T-helper 9 cell (primary cell): ENCODE results near the gene WSCD2.

Experiments used
- DNase-seq: peaks from one replicate; pipeline ENCODE4 v3.0.0-alpha.2; 2020

WSCD2 gene

GRCh38 chr12:108109504-108109903 is 19.6 kb upstream of the WSCD2 start:
- no peak for DNase-seq

- DNase-seq, result no peak
Measured at GRCh38 chr12:108109954-108110353, 19.1 kb upstream of the WSCD2 start.

DNA sequence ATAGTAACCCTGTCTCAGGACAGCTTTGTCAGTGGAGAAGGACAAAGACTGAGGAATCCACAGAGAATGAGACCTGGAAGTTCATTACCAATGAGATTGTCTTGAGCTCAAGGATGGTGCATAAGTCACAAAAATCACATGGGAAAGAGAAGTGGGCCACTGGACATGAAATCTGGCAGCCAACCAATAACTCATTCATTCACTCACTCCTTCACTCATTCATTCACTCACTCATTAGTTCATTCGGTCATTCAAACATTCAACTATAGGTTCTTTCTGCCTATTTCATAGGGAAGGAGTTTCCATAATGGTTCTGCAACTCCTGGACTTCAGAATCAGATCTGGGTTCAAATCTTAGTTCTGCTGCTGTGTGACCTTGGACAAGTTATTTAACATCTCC is 18.2 kb upstream of the WSCD2 start:
- DNase-seq, result no peak

GRCh38 chr12:108112832-108113556 is 16.1 kb upstream of the WSCD2 start:
- DNase-seq, result no peak

- DNase-seq, result no peak
Measured at GRCh38 chr12:108115123-108116121, 13.7 kb upstream of the WSCD2 start.

GRCh38 chr12:108116254-108116653 is 12.8 kb upstream of the WSCD2 start:
- DNase-seq, result no peak

GRCh38 chr12:108116699-108117098 is 12.4 kb upstream of the WSCD2 start:
- DNase-seq, result no peak

GRCh38 chr12:108117163-108117849 is 11.8 kb upstream of the WSCD2 start:
- no peak for DNase-seq

- DNase-seq, result no peak
Measured at GRCh38 chr12:108117902-108118301, 11.2 kb upstream of the WSCD2 start.

DNA sequence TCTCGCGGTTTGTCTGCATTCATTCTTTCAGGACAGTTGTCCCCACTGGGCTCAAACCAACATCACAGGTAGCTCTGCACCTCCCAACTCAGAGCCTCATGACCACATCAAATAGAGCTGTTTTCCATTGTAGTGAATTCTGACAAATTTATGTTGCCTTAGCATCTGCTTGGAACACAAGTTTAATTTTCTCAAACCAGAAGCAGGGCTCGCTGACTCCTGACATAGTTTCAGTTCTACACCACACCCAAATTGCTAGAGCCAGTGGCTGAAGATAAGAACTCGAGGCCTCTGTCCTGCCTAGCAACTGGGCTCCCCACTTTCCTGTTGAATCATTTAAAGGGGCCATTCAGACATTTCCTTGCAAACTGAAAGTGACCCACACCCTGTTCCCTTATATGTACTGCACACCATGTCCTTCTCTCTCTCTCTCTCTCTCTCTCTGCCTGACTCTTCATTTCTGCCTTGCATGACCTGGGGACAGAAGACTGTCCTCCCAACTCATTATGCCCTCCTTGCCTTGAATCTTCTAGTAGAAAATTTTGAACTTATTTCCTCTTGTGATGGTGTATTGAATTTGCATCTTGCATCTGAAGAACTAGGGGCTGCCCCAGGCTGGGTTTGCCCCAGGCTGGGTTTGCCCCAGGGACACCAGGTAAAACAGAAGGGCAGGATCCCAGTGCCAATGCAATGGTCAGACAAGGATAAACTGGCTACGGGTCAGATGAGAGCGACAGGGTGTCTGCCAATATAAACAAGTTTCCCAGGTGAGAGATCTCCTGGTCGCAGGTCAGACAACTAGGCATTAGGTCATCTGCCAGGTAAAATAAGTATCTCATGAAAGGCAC is 9.7 kb upstream of the WSCD2 start:
- no peak for DNase-seq

GRCh38 chr12:108119974-108120862 is 8.9 kb upstream of the WSCD2 start:
- no peak for DNase-seq

GRCh38 chr12:108120863-108121165 is 8.3 kb upstream of the WSCD2 start:
- no peak for DNase-seq

- no peak for DNase-seq
Measured at GRCh38 chr12:108121320-108121719, 7.8 kb upstream of the WSCD2 start.

GRCh38 chr12:108121728-108122471 is 7.2 kb upstream of the WSCD2 start:
- no peak for DNase-seq

DNA sequence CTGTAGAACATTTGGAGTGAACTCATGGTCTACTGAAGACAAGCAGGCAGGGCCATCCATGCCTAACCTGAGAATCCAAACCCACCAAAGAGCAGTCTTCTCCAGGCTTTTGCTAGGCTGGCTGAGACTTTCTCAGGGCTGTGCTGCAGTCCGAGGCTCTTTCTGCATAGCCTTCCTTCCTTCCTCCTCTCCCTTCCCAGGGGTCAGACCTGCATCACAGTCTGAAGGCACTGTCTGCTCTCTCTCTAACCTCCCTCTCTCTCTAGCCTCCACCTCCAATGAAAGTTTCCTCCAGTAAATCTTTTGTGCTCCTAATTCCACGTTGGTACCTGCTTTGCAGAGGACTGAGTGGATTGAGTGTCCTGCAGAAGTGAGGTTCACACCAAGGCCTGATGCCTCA is 6.4 kb upstream of the WSCD2 start:
- DNase-seq, result no peak

- DNase-seq, result no peak
Measured at GRCh38 chr12:108123402-108123801, 5.7 kb upstream of the WSCD2 start.

DNA sequence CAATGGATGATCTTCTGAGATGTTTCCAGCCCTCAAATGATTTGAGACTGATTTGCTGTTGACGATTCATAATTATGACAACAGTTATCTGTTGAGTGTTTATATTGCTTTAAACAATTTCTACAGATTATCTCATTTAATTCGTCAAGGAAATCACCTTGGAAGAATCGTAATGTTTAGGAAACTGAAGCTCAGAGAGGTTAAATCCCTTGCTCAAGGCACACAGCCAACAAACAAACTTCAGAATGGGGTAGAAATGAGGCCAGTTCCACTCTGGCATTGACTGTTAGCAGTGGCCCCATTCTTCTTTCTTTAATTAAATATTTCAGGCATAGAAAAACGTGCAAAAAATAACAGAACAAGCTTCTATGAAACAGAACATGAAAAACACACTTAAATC is 4.0 kb upstream of the WSCD2 start:
- no peak for DNase-seq

DNA sequence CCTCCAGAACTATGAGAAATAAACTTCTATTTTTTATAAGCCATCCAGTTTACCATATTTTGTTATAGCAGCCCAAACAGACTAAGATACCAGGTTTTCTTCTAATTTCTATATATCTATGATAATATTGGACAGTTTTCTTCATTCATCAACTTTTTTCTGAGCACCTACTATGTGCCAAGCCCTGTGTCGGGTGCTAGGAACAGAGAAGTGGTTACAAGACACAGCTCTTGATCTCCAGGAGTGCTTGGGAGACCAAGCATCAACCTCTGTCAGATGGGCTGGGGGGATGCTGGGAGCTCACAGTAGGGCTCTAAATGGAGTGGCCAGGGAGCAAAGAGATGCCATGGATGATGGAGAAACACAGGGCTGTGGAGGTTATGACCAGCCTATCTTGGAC is 2.9 kb upstream of the WSCD2 start:
- no peak for DNase-seq

GRCh38 chr12:108126990-108127501 is 2.0 kb upstream of the WSCD2 start:
- DNase-seq, result no peak

DNA sequence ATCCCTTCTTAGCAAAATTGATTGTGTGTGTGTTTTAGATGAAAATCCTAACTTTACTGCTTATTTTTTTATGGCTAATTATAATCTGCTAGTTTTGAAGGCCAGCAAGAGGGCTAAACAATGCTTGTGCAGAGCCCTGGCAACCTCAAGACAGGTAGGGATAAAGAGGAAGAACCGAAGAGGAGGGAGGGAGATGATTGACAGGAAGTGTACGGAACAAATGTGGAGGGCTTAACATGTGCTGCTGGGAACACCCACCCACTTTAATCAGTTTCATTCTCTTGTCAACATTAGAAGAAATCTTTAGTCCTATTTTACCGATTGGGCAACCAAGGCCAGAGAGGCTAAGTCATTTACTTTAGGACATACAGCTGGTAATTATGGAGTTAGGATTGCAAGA is 1.4 kb upstream of the WSCD2 start:
- no peak for DNase-seq
